Osteoblast (primary cell): ENCODE data around the gene CNIH2. TPM values are rescaled to one million over a fixed set of nuclear protein-coding genes. Genes with fewer than 3 reads are reported as not detected.

ENCODE experiments used
- DNase-seq: peaks from one replicate; pipeline ENCODE4 v3.0.0; 2011; ENCODE audit warnings: low spot score, mixed read lengths; ENCODE audit not compliant: insufficient read length; ENCODE audit errors: missing footprints
- H2AFZ ChIP-seq: 2 replicates; pipeline ENCODE4 v1.6.0; 2011; ENCODE audit warnings: mild to moderate bottlenecking, low read length
- H3K27ac ChIP-seq: 2 replicates; pipeline ENCODE4 v1.5.1; 2011; ENCODE audit warnings: mild to moderate bottlenecking, low read depth, low read length, moderate library complexity
- H3K27me3 ChIP-seq: 2 replicates; pipeline ENCODE4 v1.6.0; 2012; ENCODE audit warnings: mild to moderate bottlenecking, control low read depth, inconsistent platforms, low read length, moderate library complexity; ENCODE audit not compliant: insufficient read depth
- H3K36me3 ChIP-seq: 2 replicates; pipeline ENCODE4 v1.5.1; 2011; ENCODE audit warnings: mild to moderate bottlenecking, low read length, control low read depth, moderate library complexity; ENCODE audit not compliant: insufficient read depth
- H3K4me1 ChIP-seq: 2 replicates; pipeline ENCODE4 v1.5.1; 2011; ENCODE audit warnings: mild to moderate bottlenecking, low read length, control low read depth, moderate library complexity; ENCODE audit not compliant: insufficient read depth
- H3K4me2 ChIP-seq: 2 replicates; pipeline ENCODE4 v1.6.0; 2011; ENCODE audit warnings: mild to moderate bottlenecking, low read length; ENCODE audit not compliant: insufficient read depth
- H3K4me3 ChIP-seq: fragments of 200-600 bp; sonication (generic); 3 replicates; pipeline ENCODE4 v1.5.1; 2012; ENCODE audit warnings: mild to moderate bottlenecking, low read length, inconsistent platforms; ENCODE audit not compliant: insufficient read depth
- H3K79me2 ChIP-seq: 2 replicates; pipeline ENCODE4 v1.6.0; 2012; ENCODE audit warnings: mild to moderate bottlenecking, low read length, control low read depth, inconsistent platforms; ENCODE audit not compliant: insufficient read depth
- H3K9me3 ChIP-seq: 2 replicates; pipeline ENCODE4 v1.5.1; 2011; ENCODE audit warnings: low read depth, low read length, control low read depth
- H4K20me1 ChIP-seq: 2 replicates; pipeline ENCODE4 v1.6.0; 2012; ENCODE audit warnings: mild to moderate bottlenecking, low read length, control low read depth; ENCODE audit not compliant: insufficient read depth
- total RNA-seq: library from RNA; depleted of rRNA; stranded (reverse); fragments of >200 nt; gene quantifications from 2 replicates; pipeline ENCODE4 v1.2.3, GENCODE V29; 2012
- TF ChIP-seq, protein P1 (sequence below): IDR thresholded peaks from 2 replicates; pipeline ENCODE4 v1.5.1; 2011; ENCODE audit warnings: mild to moderate bottlenecking, low read depth, low read length, moderate library complexity; ENCODE audit errors: extremely low read depth

The CNIH2 gene
- under 0.01 TPM in 1 of 2 replicates, not detected in the other for total RNA-seq

DNA sequence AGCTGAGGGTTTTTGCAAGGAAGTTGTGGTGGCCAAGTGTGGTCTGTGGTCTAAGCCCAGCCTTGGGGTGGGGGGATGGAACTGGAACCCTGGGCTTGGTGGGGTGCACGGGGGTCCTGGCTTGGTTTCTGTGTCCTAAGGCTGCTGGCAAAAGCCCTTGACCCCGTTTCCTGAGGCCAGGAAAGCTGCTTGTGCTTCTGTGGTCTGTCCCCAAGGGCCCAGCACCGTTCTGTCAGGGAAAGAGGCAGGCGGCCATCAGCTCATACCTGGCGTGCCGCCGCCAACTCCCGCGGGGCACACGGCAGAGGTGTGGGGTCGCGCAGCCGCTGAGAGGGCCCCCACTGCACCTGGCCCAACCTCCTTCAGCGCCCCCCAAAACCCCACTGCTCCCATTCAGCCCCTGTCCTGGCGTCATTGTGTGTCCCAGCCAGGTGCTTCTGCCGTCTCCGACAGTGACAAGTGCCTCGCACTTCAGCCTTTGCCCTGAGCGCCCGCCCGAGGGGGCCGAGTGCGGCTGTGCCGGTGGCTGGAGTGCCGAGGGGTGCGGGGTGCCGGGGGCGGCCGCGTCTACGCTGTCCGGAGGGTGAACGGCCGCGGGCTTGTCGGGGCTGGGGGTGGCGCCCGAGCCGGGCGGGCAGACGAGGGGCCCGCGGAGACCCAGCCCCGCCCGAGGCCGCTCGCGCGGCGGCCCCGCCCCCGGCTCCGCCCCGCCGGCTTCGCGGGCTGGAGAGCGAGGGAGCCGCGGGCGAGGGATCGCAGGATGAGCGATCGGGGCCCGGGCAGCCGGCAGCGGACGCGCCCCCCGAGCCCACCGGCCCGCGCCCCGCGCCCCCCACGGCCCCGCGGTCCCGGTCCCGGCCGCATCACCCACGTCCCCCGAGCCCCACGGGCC lies at the start of gene CNIH2:
CNIH2 (plus strand) TSS at position 705 of the 892 bp plus-strand sequence. CDS start 282 bp downstream, outside the sequence.
- H3K4me1 ChIP-seq, result peaks cover 3% of the 10 kb centered on the region
- H3K27ac ChIP-seq, result no peak within 1 kb of the TSS
- H3K36me3 ChIP-seq, result peaks cover 31% of the 10 kb centered on the region
- H4K20me1 ChIP-seq, result peaks cover 20% of the 10 kb centered on the region
- H2AFZ ChIP-seq, result no peak within 1 kb of the TSS
- H3K9me3 ChIP-seq, result no peaks in the 10 kb centered on the region
- TF ChIP-seq, protein P1, sequence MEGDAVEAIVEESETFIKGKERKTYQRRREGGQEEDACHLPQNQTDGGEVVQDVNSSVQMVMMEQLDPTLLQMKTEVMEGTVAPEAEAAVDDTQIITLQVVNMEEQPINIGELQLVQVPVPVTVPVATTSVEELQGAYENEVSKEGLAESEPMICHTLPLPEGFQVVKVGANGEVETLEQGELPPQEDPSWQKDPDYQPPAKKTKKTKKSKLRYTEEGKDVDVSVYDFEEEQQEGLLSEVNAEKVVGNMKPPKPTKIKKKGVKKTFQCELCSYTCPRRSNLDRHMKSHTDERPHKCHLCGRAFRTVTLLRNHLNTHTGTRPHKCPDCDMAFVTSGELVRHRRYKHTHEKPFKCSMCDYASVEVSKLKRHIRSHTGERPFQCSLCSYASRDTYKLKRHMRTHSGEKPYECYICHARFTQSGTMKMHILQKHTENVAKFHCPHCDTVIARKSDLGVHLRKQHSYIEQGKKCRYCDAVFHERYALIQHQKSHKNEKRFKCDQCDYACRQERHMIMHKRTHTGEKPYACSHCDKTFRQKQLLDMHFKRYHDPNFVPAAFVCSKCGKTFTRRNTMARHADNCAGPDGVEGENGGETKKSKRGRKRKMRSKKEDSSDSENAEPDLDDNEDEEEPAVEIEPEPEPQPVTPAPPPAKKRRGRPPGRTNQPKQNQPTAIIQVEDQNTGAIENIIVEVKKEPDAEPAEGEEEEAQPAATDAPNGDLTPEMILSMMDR, result no peak
- peaks cover 6% of the 10 kb centered on the region for H3K27me3 ChIP-seq
- H3K4me2 ChIP-seq, result no peak within 1 kb of the TSS
- peak; percentile 98 for DNase-seq
- peak within 1 kb of the TSS; percentile 37 for H3K4me3 ChIP-seq
- no peaks in the 10 kb centered on the region for H3K79me2 ChIP-seq

- Histone ChIP-seq H3K4me2 (no peak overlapping the region), H3K36me3 (peaks cover 59% of the 10 kb centered on the region), H3K27ac (no peak overlapping the region), H3K79me2 (no peaks in the 10 kb centered on the region), H3K4me3 (no peak overlapping the region), H2AFZ (no peak overlapping the region), H3K9me3 (no peaks in the 10 kb centered on the region), H3K4me1 (no peaks in the 10 kb centered on the region), H3K27me3 (no peaks in the 10 kb centered on the region), H4K20me1 (peaks cover under 1% of the 10 kb centered on the region)
- DNase-seq, result no peak
- TF ChIP-seq, protein P1, result no peak
These were observed 49.5 kb upstream of the CNIH2 start for GRCh38 chr11:66228521-66228920.

GRCh38 chr11:66230156-66230555 lies 47.8 kb upstream of the CNIH2 start:
- Histone ChIP-seq H3K27ac (no peak overlapping the region), H4K20me1 (no peaks in the 10 kb centered on the region), H2AFZ (no peak overlapping the region), H3K4me2 (no peak overlapping the region), H3K9me3 (no peaks in the 10 kb centered on the region), H3K4me3 (no peak overlapping the region), H3K36me3 (peaks cover 59% of the 10 kb centered on the region), H3K79me2 (no peaks in the 10 kb centered on the region), H3K4me1 (no peaks in the 10 kb centered on the region), H3K27me3 (no peaks in the 10 kb centered on the region)
- peak; percentile 17 for DNase-seq
- TF ChIP-seq, protein P1, result no peak

GRCh38 chr11:66230978-66231377 lies 47.0 kb upstream of the CNIH2 start:
- Histone ChIP-seq H3K4me3 (no peak overlapping the region), H3K4me2 (no peak overlapping the region), H3K4me1 (no peaks in the 10 kb centered on the region), H4K20me1 (no peaks in the 10 kb centered on the region), H3K79me2 (no peaks in the 10 kb centered on the region), H3K27me3 (no peaks in the 10 kb centered on the region), H3K36me3 (peaks cover 62% of the 10 kb centered on the region), H2AFZ (no peak overlapping the region), H3K9me3 (no peaks in the 10 kb centered on the region), H3K27ac (no peak overlapping the region)
- TF ChIP-seq, protein P1, result no peak
- DNase-seq, result peak; percentile 69
